A204.1 (cell line): Measurements from ENCODE around the gene LMCD1.

ENCODE experiments used
- FAIRE-seq: peaks from 2 replicates; lab custom pipeline; 2012; peaks lifted over from hg19 to GRCh38; lab: Jason Lieb, UNC

The LMCD1 gene

GRCh38 chr3:8538223-8538622, 36.6 kb downstream of the LMCD1 start:
- no peak for FAIRE-seq

DNA sequence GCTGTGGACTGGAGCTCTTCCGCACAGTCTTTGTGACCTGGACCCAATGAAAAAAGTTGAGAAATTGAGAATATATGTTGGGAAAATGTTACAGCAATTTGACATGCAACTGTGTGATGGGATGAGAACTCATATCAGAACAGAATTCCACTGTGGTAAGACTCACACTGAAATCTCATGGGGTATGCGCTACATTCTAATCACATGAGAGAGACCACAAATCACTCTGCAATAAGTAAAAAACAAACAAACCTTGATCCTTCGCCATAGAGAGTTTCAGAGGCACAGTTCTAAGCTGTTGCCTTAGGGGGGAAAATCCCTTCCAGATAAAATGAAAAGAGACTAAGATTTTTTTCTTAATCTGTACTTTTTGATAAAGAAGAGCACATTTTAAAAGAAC, 37.3 kb downstream of the LMCD1 start:
- no peak for FAIRE-seq

DNA sequence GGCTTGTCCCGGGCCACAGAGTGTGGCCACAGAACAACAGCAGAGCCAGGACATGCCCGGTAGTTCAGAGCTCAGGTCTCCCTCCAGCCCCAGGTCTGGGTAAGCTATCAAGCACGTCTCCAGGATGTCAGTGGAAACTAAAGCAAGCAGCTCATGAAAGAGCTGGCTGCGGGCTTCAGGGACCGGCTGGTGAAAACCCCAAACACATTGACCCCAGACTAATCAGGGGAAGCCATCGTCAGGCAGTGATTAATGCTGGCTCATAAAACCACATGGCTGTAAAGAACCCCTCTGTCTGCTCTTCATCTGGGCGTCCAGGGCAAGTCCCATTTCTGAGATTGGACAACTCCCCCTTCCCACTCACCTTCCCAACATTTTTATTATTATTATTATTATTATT, 37.8 kb downstream of the LMCD1 start:
- FAIRE-seq = no peak

GRCh38 chr3:8540456-8540855, 38.8 kb downstream of the LMCD1 start:
- no peak for FAIRE-seq

DNA sequence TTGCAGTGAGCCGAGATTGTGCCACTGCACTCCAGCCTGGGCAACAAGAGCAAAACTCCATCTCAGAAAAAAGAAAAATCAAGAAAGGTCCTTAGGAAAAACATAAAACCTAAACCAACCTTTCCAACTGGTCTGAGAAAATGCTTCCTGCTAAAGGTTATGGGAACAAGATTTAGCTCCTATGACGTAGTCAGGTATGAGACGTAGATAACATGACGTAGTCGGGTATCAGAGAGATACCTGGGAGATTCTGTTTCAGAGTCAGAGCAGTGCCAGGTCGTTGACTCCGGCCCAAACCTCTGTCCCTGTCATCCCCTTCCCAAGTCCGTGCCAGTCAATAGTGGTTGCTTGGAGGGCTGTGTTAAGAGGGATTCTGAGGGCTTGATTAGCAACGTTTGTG, 39.9 kb downstream of the LMCD1 start:
- FAIRE-seq = no peak

DNA sequence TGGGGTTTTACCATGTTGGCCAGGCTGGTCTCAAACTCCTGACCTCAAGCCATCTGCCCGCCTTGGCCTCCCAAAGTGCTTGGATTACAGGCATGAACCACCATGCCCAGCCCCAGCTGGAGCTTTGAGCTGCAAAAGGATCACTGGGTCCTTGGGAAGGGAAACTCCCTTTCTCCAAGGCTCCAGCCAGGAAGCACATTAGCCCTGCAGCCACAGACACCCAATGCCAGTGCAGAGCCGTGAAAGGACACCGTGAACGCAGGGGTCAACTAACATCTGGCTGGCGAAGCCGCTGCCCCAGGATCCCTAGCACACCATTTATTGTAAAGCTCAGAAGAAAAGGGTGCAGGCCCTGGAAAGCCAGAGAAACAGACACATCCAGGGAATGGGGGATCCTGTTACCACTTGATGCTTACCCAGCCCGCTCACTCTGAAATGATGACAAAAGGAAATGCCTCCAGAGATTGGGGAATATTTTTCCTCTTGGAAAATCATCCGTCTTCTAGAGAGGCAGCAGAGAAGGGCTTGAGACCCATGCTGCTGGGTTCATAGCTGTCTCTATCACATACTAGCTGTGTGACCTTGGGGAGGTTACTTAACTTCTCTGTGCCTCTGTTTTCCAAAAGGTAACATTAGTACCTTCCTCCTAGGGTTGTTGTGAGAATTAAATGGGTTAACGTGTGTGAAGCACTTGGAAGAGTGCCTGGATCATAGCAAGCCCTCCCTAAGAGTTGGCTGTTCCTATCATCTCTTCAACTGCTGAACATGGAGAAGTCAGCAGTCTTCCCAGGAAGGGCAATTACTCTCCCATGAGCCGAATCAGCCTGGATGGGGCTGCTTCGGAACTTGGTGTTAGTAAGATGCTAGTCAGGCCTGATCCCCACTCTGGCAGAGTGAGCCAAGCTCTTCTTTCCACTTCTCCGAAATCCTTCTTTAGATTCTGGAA, 40.8 kb downstream of the LMCD1 start:
- no peak for FAIRE-seq

DNA sequence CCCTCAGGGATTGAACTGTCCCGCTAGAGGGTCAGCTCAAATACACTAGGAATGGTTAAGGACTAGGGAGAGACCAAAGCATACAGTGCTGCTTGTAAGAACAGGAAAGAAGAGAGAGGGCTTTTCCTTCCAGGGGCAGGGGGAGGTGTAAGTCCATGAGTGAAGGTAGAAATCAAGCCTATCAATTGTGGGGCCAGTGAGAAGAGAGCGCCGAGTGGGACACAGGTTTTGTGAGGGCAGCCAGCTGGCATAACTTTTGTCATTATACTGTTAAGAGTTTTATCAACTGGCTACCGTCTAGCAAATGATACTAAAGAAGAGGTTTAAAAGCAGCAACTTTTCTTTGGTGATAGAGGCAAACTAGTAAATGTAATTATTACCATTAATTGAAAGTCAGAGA, 45.0 kb downstream of the LMCD1 start:
- FAIRE-seq = no peak

DNA sequence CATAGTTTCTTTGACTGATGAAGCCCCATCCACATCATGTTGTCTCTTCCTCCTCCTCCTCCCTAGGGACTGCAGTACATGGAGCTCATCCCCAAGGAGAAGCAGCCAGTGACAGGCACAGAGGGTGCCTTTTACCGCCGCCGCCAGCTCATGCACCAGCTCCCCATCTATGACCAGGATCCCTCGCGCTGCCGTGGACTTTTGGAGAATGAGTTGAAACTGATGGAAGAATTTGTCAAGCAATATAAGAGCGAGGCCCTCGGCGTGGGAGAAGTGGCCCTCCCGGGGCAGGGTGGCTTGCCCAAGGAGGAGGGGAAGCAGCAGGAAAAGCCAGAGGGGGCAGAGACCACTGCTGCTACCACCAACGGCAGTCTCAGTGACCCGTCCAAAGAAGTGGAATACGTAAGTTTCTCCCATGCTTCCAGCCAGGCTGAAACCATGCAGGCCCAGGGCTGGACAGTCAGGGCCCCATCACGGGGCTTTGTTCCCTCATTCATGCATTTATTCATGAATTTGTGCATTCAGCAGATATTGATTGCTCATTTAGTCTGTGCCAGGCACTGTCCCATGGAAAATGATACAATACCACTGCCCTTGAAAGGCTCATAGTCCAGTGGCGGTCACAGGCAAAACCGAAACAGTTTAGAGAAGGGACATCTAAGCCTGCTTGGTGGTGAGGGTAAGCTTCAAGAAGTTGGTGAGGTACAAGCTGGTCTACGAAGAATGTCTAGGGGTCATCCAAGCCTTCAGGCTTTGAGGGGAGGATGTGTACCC, 47.1 kb downstream of the LMCD1 start:
- no peak for FAIRE-seq

DNA sequence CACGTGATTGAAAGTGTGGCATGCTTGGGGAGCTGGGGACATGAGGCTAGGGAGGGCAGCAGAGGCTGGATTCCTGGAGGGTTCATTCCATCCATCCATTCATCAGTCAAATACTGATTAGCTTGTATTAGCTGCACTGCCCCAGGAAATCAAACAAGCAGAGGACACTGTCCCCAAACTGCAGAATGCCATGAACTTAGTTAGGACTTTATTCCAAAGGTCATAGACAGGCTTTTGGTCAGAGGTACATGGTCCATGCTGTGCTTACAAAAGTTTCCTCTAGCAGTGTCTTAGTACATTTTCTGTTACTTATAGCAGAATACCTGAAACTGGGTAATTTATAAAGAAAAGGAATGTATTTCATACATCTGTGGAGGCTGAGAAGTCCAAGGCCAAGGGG, 47.7 kb downstream of the LMCD1 start:
- FAIRE-seq = no peak

DNA sequence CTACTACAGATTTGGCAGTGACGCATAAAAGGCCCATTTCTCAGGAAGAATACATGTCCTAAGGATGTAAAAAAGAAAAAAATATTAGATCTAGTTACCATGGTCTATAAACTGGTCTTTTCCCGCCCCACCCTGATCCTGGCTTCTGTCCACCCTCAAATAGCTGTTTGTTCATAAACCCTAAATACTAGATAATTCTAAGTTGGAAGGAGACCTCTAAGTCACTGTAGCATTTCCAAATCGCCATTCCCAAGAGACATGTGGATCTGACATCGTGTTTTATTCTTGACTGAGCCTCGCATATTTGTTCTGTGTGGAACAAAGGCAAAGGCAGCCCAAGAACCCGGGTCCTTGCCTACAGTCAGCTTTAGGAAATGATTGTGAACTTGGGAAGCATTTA, 49.0 kb downstream of the LMCD1 start:
- no peak for FAIRE-seq

GRCh38 chr3:8552223-8552762, 50.7 kb downstream of the LMCD1 start:
- no peak for FAIRE-seq

DNA sequence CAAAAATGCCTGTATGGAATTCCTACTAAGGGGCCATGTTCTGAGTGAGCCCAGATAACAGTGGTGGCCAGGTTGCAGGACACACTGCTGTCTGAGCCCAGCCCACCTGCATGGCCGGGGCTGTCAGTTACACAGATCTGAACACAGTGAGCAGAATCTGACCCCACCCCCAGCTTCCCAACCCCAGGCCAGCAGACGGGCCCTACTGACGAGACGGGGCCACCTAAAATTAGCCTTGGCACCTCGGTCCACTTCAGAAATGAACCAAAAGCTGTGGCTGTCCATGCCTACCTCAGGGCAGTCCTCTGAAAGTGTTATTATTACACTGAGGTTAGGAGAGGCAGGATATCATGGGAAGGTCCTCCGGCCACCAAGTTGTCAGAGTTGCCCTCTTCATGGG, 51.8 kb downstream of the LMCD1 start:
- FAIRE-seq = no peak

- FAIRE-seq = no peak
Observed at GRCh38 chr3:8554696-8555095, 53.1 kb downstream of the LMCD1 start.

GRCh38 chr3:8555113-8555661, 53.6 kb downstream of the LMCD1 start:
- FAIRE-seq = no peak

DNA sequence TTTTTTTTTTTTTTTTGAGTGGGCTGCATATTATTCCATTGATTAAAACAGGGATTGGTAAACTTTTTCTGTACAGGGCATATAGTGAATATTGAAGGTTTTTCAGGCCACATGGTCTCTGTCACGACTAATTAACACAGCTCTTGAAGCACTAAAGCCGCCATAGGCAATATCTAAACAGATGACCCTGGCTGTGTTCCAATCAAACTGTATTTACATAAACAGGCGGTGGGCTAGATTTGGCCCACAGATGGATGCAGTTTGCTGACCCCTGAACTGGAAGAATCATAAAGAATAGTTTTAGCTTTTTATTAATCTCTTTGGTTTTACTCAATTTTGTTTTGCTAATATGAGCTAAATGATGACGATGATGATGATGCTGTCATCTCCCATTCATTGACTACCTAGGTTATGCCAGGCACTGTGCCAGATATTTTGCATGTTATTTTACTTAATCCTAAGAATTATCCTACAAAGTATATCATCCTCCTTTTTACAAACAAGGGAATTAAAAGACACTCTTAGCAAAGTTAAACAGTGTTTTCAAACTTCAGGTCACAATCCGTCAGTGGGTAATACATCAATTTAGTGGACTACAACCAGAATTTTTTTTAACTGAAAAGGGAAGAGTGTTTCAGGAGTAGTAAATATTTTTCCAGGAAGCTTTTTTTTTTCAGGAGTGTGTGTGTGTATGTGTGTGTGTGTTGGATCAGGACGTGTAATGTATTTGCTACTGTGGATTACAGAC, 54.3 kb downstream of the LMCD1 start:
- no peak for FAIRE-seq

DNA sequence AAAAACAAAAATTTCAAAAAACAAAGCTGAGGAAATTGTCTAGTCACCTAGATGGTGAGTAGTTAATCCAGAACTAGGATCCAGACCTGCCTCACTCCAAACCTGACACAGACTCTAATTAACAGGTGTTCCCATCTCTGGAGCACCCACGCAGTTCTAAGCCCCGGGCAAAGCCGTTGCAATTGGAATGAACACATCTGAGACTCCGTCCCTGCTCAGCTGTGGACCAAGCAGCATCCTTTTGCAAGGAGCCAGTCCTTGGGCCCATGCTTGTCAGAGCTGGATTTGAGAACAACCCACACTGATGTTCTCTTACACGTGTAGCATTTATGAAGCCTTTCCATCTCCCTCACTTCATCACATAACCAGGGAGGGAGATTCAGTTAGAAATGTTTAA, 54.8 kb downstream of the LMCD1 start:
- FAIRE-seq = no peak

DNA sequence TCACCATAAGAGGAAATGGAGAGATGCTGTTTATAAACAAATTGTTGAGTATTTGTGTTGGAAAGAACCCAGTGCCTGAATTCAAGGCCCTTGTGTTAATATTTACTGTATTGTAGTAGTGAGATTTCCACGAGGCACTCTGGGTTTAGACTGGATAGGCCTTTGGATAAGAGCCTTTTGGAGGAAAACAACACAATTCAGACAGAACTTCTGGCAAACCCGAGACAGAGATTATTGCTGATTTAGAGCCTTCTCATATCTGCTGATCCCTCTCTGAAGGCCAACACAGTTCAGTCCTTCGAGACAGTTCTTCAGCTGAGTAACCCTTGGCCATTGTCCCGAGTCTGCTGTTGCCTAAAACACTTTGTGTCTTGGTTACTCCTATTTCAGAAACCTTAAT, 55.7 kb downstream of the LMCD1 start:
- no peak for FAIRE-seq

- FAIRE-seq = no peak
Observed at GRCh38 chr3:8558645-8559044, 57.0 kb downstream of the LMCD1 start.

DNA sequence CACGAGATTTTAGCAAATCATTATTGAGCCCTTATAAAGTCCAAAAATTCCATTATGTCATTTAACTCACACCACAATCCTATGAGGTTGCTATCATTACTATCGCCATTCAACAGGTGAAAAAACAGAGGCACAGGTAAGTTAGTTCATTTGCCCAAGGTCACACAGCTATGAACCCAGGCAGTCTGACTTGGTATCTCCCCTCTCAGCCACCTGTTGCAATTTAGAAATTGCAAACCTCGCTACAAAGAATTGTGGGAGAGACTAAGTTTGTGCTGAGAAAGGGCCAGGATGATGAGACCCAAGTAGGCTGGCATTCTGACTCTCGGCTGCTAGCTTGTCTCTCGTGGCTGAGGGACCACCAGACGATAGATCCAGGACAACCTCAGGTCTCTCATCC, 57.7 kb downstream of the LMCD1 start:
- FAIRE-seq = no peak

GRCh38 chr3:8560366-8561007, 58.9 kb downstream of the LMCD1 start:
- no peak for FAIRE-seq

- no peak for FAIRE-seq
Observed at GRCh38 chr3:8561370-8561769, 59.7 kb downstream of the LMCD1 start.
